ENCODE results near the gene SPN.

The SPN gene

DNA sequence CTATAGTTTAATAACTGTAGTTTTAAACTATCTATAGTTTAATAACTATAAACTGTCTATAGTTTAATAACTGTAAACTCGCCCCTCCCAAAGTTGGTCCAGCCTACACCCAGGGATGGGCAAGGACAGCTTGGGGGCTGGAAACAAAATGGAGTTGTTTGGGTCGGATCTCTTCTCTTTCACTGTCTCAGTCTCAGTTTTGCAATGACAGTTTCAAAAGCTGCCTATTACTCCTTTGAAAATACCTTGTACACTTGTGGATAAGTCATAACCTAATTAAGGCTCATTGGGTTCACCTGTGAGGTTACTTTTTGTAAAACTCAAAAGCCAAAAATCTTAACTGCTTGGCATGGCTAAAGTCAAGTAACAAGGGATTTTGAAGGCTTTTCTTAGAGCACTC lies 51.3 kb downstream of the SPN start:
- Histone ChIP-seq H3K27me3 (ENCODE audit: low read depth, low read length) (no peaks in the 10 kb centered on the region), H3K36me3 (replicated peaks; ENCODE audit: low read depth, low read length) (no peaks in the 10 kb centered on the region), H3K27ac (ENCODE audit: low read length) (no peak overlapping the region), H3K4me3 (ENCODE audit: low read length) (no peak overlapping the region), H3K4me2 (ENCODE audit: low read length) (peak overlapping the region; percentile 6; the same call in 1 of the 2 replicates), H4K20me1 (ENCODE audit: insufficient read depth, low read length) (no peaks in the 10 kb centered on the region), H3K79me2 (ENCODE audit: low read length) (no peaks in the 10 kb centered on the region), H3K9me3 (ENCODE audit: insufficient read depth, low read length) (no peaks in the 10 kb centered on the region), H3K4me1 (ENCODE audit: low read length) (peaks cover 33% of the 10 kb centered on the region), H3K9ac (ENCODE audit: low read length) (no peak overlapping the region), H2AFZ (ENCODE audit: low read depth, low read length) (no peak overlapping the region)
- TF ChIP-seq EZH2phosphoT487 (IDR thresholded peaks at IDR 0.05; ENCODE audit: low read depth) = no peak
- TF ChIP-seq, protein P1, sequence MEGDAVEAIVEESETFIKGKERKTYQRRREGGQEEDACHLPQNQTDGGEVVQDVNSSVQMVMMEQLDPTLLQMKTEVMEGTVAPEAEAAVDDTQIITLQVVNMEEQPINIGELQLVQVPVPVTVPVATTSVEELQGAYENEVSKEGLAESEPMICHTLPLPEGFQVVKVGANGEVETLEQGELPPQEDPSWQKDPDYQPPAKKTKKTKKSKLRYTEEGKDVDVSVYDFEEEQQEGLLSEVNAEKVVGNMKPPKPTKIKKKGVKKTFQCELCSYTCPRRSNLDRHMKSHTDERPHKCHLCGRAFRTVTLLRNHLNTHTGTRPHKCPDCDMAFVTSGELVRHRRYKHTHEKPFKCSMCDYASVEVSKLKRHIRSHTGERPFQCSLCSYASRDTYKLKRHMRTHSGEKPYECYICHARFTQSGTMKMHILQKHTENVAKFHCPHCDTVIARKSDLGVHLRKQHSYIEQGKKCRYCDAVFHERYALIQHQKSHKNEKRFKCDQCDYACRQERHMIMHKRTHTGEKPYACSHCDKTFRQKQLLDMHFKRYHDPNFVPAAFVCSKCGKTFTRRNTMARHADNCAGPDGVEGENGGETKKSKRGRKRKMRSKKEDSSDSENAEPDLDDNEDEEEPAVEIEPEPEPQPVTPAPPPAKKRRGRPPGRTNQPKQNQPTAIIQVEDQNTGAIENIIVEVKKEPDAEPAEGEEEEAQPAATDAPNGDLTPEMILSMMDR (IDR thresholded peaks at IDR 0.05; ENCODE audit: low read depth, low read length) = no peak

DNA sequence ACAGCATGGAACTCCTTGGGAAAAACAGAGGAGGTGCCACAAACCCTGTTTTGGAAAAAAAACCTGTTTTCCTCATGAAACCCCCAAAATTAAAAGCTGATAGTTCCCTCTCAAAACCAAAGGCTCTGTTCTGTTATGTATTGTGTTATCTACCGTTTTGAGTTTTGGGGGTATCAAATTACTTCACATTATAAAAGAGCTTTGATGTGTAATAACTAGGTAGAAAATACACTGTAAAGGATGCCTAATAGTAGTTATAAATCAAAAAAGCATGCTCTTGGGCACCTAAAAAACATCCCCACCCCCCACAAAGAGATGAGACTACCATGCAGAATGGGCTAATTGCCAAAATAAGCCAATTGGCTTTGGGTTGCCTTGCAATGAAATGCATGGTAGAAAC lies 51.9 kb downstream of the SPN start:
- Histone ChIP-seq H3K36me3 (replicated peaks; ENCODE audit: low read depth, low read length) (no peaks in the 10 kb centered on the region), H3K4me2 (ENCODE audit: low read length) (no peak overlapping the region; the same call in 1 of the 2 replicates), H3K9ac (ENCODE audit: low read length) (no peak overlapping the region), H2AFZ (ENCODE audit: low read depth, low read length) (no peak overlapping the region), H3K4me1 (ENCODE audit: low read length) (peaks cover 29% of the 10 kb centered on the region), H3K27ac (ENCODE audit: low read length) (no peak overlapping the region), H3K9me3 (ENCODE audit: insufficient read depth, low read length) (no peaks in the 10 kb centered on the region), H3K4me3 (ENCODE audit: low read length) (no peak overlapping the region), H3K27me3 (ENCODE audit: low read depth, low read length) (no peaks in the 10 kb centered on the region), H3K79me2 (ENCODE audit: low read length) (no peaks in the 10 kb centered on the region), H4K20me1 (ENCODE audit: insufficient read depth, low read length) (no peaks in the 10 kb centered on the region)
- no peak for TF ChIP-seq EZH2phosphoT487 (IDR thresholded peaks at IDR 0.05; ENCODE audit: low read depth)
- TF ChIP-seq, protein P1 (IDR thresholded peaks at IDR 0.05; ENCODE audit: low read depth, low read length) = no peak

DNA sequence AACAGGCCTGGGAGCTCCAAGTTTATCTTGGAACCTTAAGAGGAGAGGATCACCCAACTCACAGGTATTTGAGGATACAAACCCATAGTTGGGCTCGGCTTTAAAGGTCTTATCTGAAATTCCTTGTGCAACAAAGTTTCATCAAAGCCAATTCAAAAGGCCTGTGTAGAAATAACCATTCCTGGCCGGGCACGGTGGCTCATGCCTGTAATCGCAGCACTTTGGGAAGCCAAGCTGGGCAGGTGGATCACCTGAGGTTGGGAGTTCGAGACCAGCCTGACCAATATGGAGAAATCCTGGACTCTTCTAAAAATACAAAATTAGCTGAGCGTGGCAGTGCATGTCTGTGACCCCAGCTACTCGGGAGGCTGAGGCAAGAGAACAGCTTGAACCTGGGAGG lies 54.1 kb downstream of the SPN start:
- no peaks in the 10 kb centered on the region for H3K79me2 ChIP-seq (ENCODE audit: low read length)
- no peaks in the 10 kb centered on the region for H4K20me1 ChIP-seq (ENCODE audit: insufficient read depth, low read length)
- no peaks in the 10 kb centered on the region for H3K9me3 ChIP-seq (ENCODE audit: insufficient read depth, low read length)
- TF ChIP-seq EZH2phosphoT487 (IDR thresholded peaks at IDR 0.05; ENCODE audit: low read depth) = no peak
- TF ChIP-seq, protein P1 (IDR thresholded peaks at IDR 0.05; ENCODE audit: low read depth, low read length) = no peak
- no peak overlapping the region for H3K4me2 ChIP-seq (ENCODE audit: low read length)
- no peak overlapping the region for H2AFZ ChIP-seq (ENCODE audit: low read depth, low read length)
- no peaks in the 10 kb centered on the region for H3K27me3 ChIP-seq (ENCODE audit: low read depth, low read length)
- H3K36me3 ChIP-seq (replicated peaks; ENCODE audit: low read depth, low read length) = no peaks in the 10 kb centered on the region
- H3K27ac ChIP-seq (ENCODE audit: low read length) = no peak overlapping the region
- H3K4me3 ChIP-seq (ENCODE audit: low read length) = no peak overlapping the region
- H3K9ac ChIP-seq (ENCODE audit: low read length) = no peak overlapping the region
- peaks cover 12% of the 10 kb centered on the region for H3K4me1 ChIP-seq (ENCODE audit: low read length)

DNA sequence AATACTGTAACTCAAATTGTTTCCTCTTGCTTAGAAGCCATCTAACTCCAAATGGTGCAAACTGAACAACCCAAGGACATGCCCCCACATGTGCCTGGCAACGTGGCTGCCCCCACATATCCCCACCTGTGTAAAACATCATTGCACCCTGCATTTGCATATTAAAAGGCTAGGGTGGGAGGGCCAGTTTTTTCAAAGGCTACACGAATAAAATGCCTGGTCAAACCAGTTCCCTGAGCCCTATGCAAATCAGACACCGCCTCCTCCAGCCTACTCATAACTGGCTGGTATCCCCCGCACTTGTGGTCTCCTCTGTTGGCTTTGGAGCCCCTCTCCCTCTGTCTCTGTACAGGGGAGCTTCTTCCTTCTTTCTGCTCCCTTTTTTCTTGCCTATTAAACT lies 56.0 kb downstream of the SPN start:
- Histone ChIP-seq H3K79me2 (ENCODE audit: low read length) (no peaks in the 10 kb centered on the region), H3K27ac (ENCODE audit: low read length) (no peak overlapping the region), H3K4me2 (ENCODE audit: low read length) (no peak overlapping the region), H2AFZ (ENCODE audit: low read depth, low read length) (no peak overlapping the region), H3K36me3 (replicated peaks; ENCODE audit: low read depth, low read length) (no peaks in the 10 kb centered on the region), H3K4me1 (ENCODE audit: low read length) (peaks cover 10% of the 10 kb centered on the region), H3K9me3 (ENCODE audit: insufficient read depth, low read length) (no peaks in the 10 kb centered on the region), H3K9ac (ENCODE audit: low read length) (no peak overlapping the region), H3K4me3 (ENCODE audit: low read length) (no peak overlapping the region), H3K27me3 (ENCODE audit: low read depth, low read length) (no peaks in the 10 kb centered on the region), H4K20me1 (ENCODE audit: insufficient read depth, low read length) (no peaks in the 10 kb centered on the region)
- TF ChIP-seq, protein P1 (IDR thresholded peaks at IDR 0.05; ENCODE audit: low read depth, low read length) = no peak
- no peak for TF ChIP-seq EZH2phosphoT487 (IDR thresholded peaks at IDR 0.05; ENCODE audit: low read depth)

Data from OCI-LY3 (cell line).